ENCODE results near the gene CGB7. TPM values are rescaled to one million over a fixed set of nuclear protein-coding genes. Genes with fewer than 3 reads are reported as not detected.

The CGB7 gene
- total and polyA plus RNA-seq, 2 of the 13 experiments (the other 11 are each of a cell fraction or from before 2014, with no cell fraction given), result 0.07 TPM; not detected in 1

GRCh38 chr19:49056101-49056901 is 1.2 kb downstream of the CGB7 start (continued):
- no peak for TF ChIP-seq THAP7 (CRISPR knock-in tag; IDR thresholded peaks at IDR 0.05)
- no peak for TF ChIP-seq GMEB1 (CRISPR knock-in tag; IDR thresholded peaks at IDR 0.05; ENCODE audit: borderline replicate concordance)
- no peak for TF ChIP-seq TBL1XR1 (IDR thresholded peaks at IDR 0.05; ENCODE audit: borderline replicate concordance, low read length, partially characterized antibody)
- TF ChIP-seq ZNF574 (CRISPR knock-in tag; IDR thresholded peaks at IDR 0.05), result 0 out of 2 replicates have a peak, but pooled peaks have one; percentile 31
- no peak for TF ChIP-seq HOXA9 (CRISPR knock-in tag; IDR thresholded peaks at IDR 0.05; ENCODE audit: borderline replicate concordance)
- peak; percentile 59; the same call in 1 of the 2 replicates for TF ChIP-seq KDM2A (CRISPR knock-in tag; IDR thresholded peaks at IDR 0.05; ENCODE audit: borderline replicate concordance, low read depth)
- 0 out of 2 replicates have a peak, but pooled peaks have one; percentile 11 for TF ChIP-seq ZNF460 (CRISPR knock-in tag; IDR thresholded peaks at IDR 0.05; ENCODE audit: borderline replicate concordance)
- TF ChIP-seq ZFP37 (CRISPR knock-in tag; IDR thresholded peaks at IDR 0.05; ENCODE audit: borderline replicate concordance), result no peak
- peak; percentile 31; the same call in 1 of the 2 replicates for TF ChIP-seq MAX (IDR thresholded peaks at IDR 0.05)
- TF ChIP-seq CTCF (CRISPR knock-in tag; IDR thresholded peaks at IDR 0.05), result peak; percentile 55
- TF ChIP-seq FLYWCH1 (CRISPR knock-in tag; IDR thresholded peaks at IDR 0.05), result no peak
- TF ChIP-seq ZBED4 (CRISPR knock-in tag; IDR thresholded peaks at IDR 0.05; ENCODE audit: borderline replicate concordance), result peak; percentile 18; the same call in 1 of the 2 replicates
- TF ChIP-seq ZNF383 (CRISPR knock-in tag; IDR thresholded peaks at IDR 0.05; ENCODE audit: borderline replicate concordance), result no peak
- TF ChIP-seq FOXO1 (CRISPR knock-in tag; IDR thresholded peaks at IDR 0.05), result no peak
- TF ChIP-seq SRY (CRISPR knock-in tag; IDR thresholded peaks at IDR 0.05), result 0 out of 2 replicates have a peak, but pooled peaks have one; percentile 16
